HepG2 (cell line): ENCODE measurements around the gene PAQR6. TPM values are rescaled to one million over a fixed set of nuclear protein-coding genes. Genes with fewer than 3 reads are reported as not detected.

ENCODE experiments used
- GRHL1 ChIP-seq: sonication (generic); formaldehyde crosslinking; conservative IDR thresholded peaks from 2 replicates; pipeline ENCODE4 v1.8.0; 2022; ENCODE audit warnings: missing genetic modification reagents
- KIAA2018 ChIP-seq: sonication (generic); formaldehyde crosslinking; IDR thresholded peaks from 2 replicates; pipeline ENCODE4 v1.5.0; 2020; ENCODE audit warnings: mild to moderate bottlenecking, missing genetic modification reagents, borderline replicate concordance
- KLF6 ChIP-seq: IDR thresholded peaks from 2 replicates; pipeline ENCODE4 v1.8.0; 2016; ENCODE audit warnings: missing biosample characterization, missing genetic modification reagents
- KLF9 ChIP-seq: IDR thresholded peaks from 2 replicates; pipeline ENCODE4 v1.6.1; 2016; ENCODE audit warnings: low read depth
- LRRFIP1 ChIP-seq: sonication (generic); formaldehyde crosslinking; conservative IDR thresholded peaks from 2 replicates; pipeline ENCODE4 v1.4.0; 2020; ENCODE audit warnings: missing genetic modification reagents
- NAIF1 ChIP-seq: sonication (generic); formaldehyde crosslinking; IDR thresholded peaks from 2 replicates; pipeline ENCODE4 v1.5.0; 2020; ENCODE audit warnings: mild to moderate bottlenecking, missing genetic modification reagents, borderline replicate concordance
- NFAT5 ChIP-seq: sonication (generic); formaldehyde crosslinking; IDR thresholded peaks from 2 replicates; pipeline ENCODE4 v1.4.0; 2020; ENCODE audit warnings: missing genetic modification reagents
- RBAK ChIP-seq: sonication (generic); formaldehyde crosslinking; IDR thresholded peaks from 2 replicates; pipeline ENCODE4 v1.5.1; 2020; ENCODE audit warnings: mild to moderate bottlenecking, missing genetic modification reagents
- SOX5 ChIP-seq: IDR thresholded peaks from 2 replicates; pipeline ENCODE4 v1.6.1; 2016; ENCODE audit warnings: borderline replicate concordance
- ZNF790 ChIP-seq: sonication (generic); formaldehyde crosslinking; IDR thresholded peaks from 2 replicates; pipeline ENCODE4 v1.8.0; 2022; ENCODE audit warnings: missing genetic modification reagents, mild to moderate bottlenecking, borderline replicate concordance
- polyA plus RNA-seq, 8 experiments: library from polyadenylated mRNA; depleted of rRNA in 3 of 8; stranded (reverse) in 7 of 8; unstranded in 1 of 8; fragments of >200 nt; fragmentation: Illumina TruSeq in 4 of 8; extraction: Trizol in 4 of 8; gene quantifications; 2 replicates each; pipeline versions ENCODE4 v1.2.1 to v1.2.3, GENCODE V29; 2011 to 2016; ENCODE audit warnings: low read depth in 4 of 8, missing spikeins in 1 of 8, mixed read lengths in 1 of 8; ENCODE audit not compliant: insufficient read depth in 1 of 8
- total RNA-seq, 5 experiments: library from RNA; depleted of rRNA; stranded (reverse); fragments of >200 nt; fragmentation: Illumina TruSeq; extraction: Trizol; gene quantifications; 2 replicates each; pipeline ENCODE4 v1.2.3, GENCODE V29; 2016; ENCODE audit warnings: low read depth in 1 of 5

Gene PAQR6
- total and polyA plus RNA-seq, 2 of the 13 experiments (the other 11 are each of a cell fraction or from before 2014, with no cell fraction given) = 0.82 to 1.4 TPM

- TF ChIP-seq NFAT5 (CRISPR knock-in tag) (peak; percentile 66; the same call in 1 of the 2 replicates), ZNF790 (CRISPR knock-in tag) (no peak), KLF9 (CRISPR knock-in tag) (0 out of 2 replicates have a peak, but pooled peaks have one; percentile 30), RBAK (no peak), LRRFIP1 (CRISPR knock-in tag) (no peak), NAIF1 (CRISPR knock-in tag) (0 out of 2 replicates have a peak, but pooled peaks have one; percentile 40), SOX5 (CRISPR knock-in tag) (peak; percentile 40; the same call in 1 of the 2 replicates), KLF6 (no peak), KIAA2018 (CRISPR knock-in tag) (no peak), GRHL1 (CRISPR knock-in tag) (no peak)
Measured at GRCh38 chr1:156212833-156213643, 34.8 kb downstream of the PAQR6 start, which contains the start of gene PMF1 (continued).
